HG03139 (cell line): Measurements from ENCODE around the gene MPRIP.

Experiments
- ATAC-seq: cut with Tn5 transposase; IDR thresholded peaks from one replicate; pipeline ENCODE4 v1.9.1; 2021; ENCODE audit not compliant: unreplicated experiment

The MPRIP gene

GRCh38 chr17:17066021-17066420, 23.8 kb downstream of the MPRIP start:
- ATAC-seq, result no peak

GRCh38 chr17:17067257-17067656, 25.0 kb downstream of the MPRIP start:
- ATAC-seq, result no peak

- no peak for ATAC-seq
Measured at GRCh38 chr17:17069849-17070248, 27.6 kb downstream of the MPRIP start.

- no peak for ATAC-seq
Measured at GRCh38 chr17:17070931-17071330, 28.7 kb downstream of the MPRIP start.

GRCh38 chr17:17071531-17072360, 29.5 kb downstream of the MPRIP start:
- no peak for ATAC-seq

- no peak for ATAC-seq
Measured at GRCh38 chr17:17072546-17072945, 30.3 kb downstream of the MPRIP start.

GRCh38 chr17:17073030-17073564, 30.8 kb downstream of the MPRIP start:
- no peak for ATAC-seq

GRCh38 chr17:17073581-17074403, 31.5 kb downstream of the MPRIP start:
- no peak for ATAC-seq

- no peak for ATAC-seq
Measured at GRCh38 chr17:17075125-17075781, 33.0 kb downstream of the MPRIP start.

GRCh38 chr17:17076066-17076465, 33.8 kb downstream of the MPRIP start:
- no peak for ATAC-seq

- no peak for ATAC-seq
Measured at GRCh38 chr17:17077101-17077500, 34.8 kb downstream of the MPRIP start.

- ATAC-seq, result no peak
Measured at GRCh38 chr17:17077861-17078732, 35.8 kb downstream of the MPRIP start.

- ATAC-seq, result no peak
Measured at GRCh38 chr17:17078832-17079231, 36.6 kb downstream of the MPRIP start.

- no peak for ATAC-seq
Measured at GRCh38 chr17:17079336-17079735, 37.1 kb downstream of the MPRIP start.

- no peak for ATAC-seq
Measured at GRCh38 chr17:17079761-17080160, 37.5 kb downstream of the MPRIP start.

- no peak for ATAC-seq
Measured at GRCh38 chr17:17080181-17080631, 37.9 kb downstream of the MPRIP start.

GRCh38 chr17:17080781-17081180, 38.5 kb downstream of the MPRIP start:
- ATAC-seq, result no peak

GRCh38 chr17:17081304-17081940, 39.2 kb downstream of the MPRIP start:
- no peak for ATAC-seq

GRCh38 chr17:17082878-17083277, 40.6 kb downstream of the MPRIP start:
- no peak for ATAC-seq

- ATAC-seq, result no peak
Measured at GRCh38 chr17:17084317-17084835, 42.1 kb downstream of the MPRIP start.
